DND-41 (cell line): Measurements from ENCODE around the gene GMPR.

Source experiments
- EZH2 ChIP-seq: IDR thresholded peaks from 3 replicates; pipeline ENCODE4 v1.6.1; 2012; ENCODE audit warnings: borderline replicate concordance, low read depth, mild to moderate bottlenecking, moderate library complexity, low read length, inconsistent platforms; ENCODE audit not compliant: severe bottlenecking
- TF ChIP-seq, protein P1 (sequence below): IDR thresholded peaks from 2 replicates; pipeline ENCODE4 v1.5.1; 2012; ENCODE audit warnings: borderline replicate concordance, low read length, moderate library complexity, mild to moderate bottlenecking; ENCODE audit not compliant: poor library complexity, severe bottlenecking; ENCODE audit errors: extremely low read depth

DNA sequence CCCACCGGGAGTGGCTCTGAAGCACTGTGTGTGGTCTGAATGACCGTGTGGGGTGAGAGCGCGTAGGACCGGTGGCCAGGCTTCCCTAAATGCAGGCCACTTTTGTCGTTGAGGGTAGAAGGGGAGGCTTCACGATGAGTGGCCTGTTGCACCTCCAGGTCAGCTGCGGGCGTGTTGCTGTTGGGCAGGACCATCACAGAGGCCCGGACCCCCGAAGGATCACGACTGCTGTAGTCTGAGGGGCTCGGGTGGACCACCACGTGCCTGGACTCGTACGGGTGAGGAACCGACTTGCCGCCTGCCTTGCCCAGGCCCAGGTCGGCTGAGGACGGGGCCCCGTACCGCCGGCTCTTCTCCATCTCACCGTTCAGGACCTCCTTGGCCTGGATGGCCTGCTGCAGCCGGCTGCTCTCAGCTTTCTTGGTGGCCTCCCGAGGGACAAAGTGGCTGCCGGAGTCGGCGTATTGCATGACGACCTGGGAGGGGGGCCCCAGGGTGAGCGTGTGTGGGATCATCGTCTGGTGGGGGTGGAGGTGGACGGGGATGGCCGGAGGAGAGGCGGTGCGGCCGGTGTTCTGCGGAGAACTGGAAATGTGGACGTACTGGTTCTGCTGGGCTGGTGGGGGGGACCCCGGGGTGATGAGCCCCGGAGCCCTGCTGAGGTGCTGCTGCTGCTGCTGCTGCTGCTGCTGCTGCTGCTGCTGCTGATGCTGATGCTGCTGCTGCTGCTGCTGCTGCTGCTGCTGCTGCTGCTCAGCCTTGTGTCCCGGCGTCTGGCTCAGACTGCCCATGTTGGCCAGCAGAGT, 88.8 kb downstream of the GMPR start:
- TF ChIP-seq, protein P1, sequence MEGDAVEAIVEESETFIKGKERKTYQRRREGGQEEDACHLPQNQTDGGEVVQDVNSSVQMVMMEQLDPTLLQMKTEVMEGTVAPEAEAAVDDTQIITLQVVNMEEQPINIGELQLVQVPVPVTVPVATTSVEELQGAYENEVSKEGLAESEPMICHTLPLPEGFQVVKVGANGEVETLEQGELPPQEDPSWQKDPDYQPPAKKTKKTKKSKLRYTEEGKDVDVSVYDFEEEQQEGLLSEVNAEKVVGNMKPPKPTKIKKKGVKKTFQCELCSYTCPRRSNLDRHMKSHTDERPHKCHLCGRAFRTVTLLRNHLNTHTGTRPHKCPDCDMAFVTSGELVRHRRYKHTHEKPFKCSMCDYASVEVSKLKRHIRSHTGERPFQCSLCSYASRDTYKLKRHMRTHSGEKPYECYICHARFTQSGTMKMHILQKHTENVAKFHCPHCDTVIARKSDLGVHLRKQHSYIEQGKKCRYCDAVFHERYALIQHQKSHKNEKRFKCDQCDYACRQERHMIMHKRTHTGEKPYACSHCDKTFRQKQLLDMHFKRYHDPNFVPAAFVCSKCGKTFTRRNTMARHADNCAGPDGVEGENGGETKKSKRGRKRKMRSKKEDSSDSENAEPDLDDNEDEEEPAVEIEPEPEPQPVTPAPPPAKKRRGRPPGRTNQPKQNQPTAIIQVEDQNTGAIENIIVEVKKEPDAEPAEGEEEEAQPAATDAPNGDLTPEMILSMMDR = no peak
- no peak for TF ChIP-seq EZH2
